HL-60 (cell line): ENCODE results near the gene SFMBT1.

Experiments
- DNase-seq, 2 experiments: peaks; one replicate each; pipeline ENCODE4 v3.0.0-alpha.2; 2010 to 2020; ENCODE audit warnings: low read depth in 1 of 2, low spot score in 1 of 2
- H3K27ac ChIP-seq: fragments of 250-450 bp; sonication (Bioruptor Pico); replicated peaks from 2 replicates; pipeline ENCODE4 v1.5.1; 2020; ENCODE audit warnings: mild to moderate bottlenecking, moderate library complexity
- H3K27me3 ChIP-seq: fragments of 250-450 bp; sonication (Bioruptor Pico); 2 replicates; pipeline ENCODE4 v1.5.1; 2021; ENCODE audit warnings: mild to moderate bottlenecking, moderate library complexity; ENCODE audit not compliant: insufficient read depth, poor library complexity, severe bottlenecking
- H3K4me3 ChIP-seq: replicated peaks from 2 replicates; pipeline ENCODE4 v1.5.1; 2011; ENCODE audit warnings: mild to moderate bottlenecking, control low read depth, low read length; ENCODE audit not compliant: insufficient read depth
- GABPA ChIP-seq: IDR thresholded peaks from 2 replicates; pipeline ENCODE4 v1.6.1; 2012; ENCODE audit warnings: low read depth
- POLR2AphosphoS5 ChIP-seq: IDR thresholded peaks from 2 replicates; pipeline ENCODE4 v1.6.1; 2012; ENCODE audit warnings: low read depth
- SPI1 ChIP-seq: IDR thresholded peaks from 2 replicates; pipeline ENCODE4 v1.6.1; 2012; ENCODE audit warnings: low read depth, mild to moderate bottlenecking, borderline replicate concordance
- TF ChIP-seq, protein P1 (sequence below): IDR thresholded peaks from 2 replicates; pipeline ENCODE4 v1.6.1; 2012; ENCODE audit warnings: low read depth; ENCODE audit not compliant: insufficient replicate concordance
- TF ChIP-seq, protein P2 (sequence below): IDR thresholded peaks from one replicate; pipeline ENCODE4 v1.5.1; 2011; ENCODE audit warnings: low read length, control low read depth, inconsistent platforms; ENCODE audit not compliant: insufficient read depth

The SFMBT1 gene

DNA sequence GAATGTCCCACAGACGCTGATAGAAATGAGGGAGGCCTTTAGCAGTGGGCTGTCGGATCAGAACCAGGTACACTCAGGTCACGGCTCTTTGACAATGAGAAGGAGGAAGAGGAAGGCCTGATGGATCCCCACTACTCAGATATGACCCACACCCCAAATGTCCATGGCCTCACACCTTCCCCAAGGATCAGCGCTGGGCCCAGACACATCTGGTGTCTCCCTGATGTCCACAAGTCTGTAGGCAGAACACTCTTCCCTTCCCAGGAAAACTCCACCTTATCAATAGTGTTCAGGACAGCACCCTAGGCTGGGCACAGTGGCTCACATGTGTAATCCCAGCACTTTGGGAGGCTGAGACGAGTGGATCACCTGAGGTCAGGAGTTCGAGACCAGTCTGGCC, 33.3 kb upstream of the SFMBT1 start:
- TF ChIP-seq, protein P1, sequence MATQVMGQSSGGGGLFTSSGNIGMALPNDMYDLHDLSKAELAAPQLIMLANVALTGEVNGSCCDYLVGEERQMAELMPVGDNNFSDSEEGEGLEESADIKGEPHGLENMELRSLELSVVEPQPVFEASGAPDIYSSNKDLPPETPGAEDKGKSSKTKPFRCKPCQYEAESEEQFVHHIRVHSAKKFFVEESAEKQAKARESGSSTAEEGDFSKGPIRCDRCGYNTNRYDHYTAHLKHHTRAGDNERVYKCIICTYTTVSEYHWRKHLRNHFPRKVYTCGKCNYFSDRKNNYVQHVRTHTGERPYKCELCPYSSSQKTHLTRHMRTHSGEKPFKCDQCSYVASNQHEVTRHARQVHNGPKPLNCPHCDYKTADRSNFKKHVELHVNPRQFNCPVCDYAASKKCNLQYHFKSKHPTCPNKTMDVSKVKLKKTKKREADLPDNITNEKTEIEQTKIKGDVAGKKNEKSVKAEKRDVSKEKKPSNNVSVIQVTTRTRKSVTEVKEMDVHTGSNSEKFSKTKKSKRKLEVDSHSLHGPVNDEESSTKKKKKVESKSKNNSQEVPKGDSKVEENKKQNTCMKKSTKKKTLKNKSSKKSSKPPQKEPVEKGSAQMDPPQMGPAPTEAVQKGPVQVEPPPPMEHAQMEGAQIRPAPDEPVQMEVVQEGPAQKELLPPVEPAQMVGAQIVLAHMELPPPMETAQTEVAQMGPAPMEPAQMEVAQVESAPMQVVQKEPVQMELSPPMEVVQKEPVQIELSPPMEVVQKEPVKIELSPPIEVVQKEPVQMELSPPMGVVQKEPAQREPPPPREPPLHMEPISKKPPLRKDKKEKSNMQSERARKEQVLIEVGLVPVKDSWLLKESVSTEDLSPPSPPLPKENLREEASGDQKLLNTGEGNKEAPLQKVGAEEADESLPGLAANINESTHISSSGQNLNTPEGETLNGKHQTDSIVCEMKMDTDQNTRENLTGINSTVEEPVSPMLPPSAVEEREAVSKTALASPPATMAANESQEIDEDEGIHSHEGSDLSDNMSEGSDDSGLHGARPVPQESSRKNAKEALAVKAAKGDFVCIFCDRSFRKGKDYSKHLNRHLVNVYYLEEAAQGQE: no peak
- TF ChIP-seq GABPA (no peak), POLR2AphosphoS5 (no peak), SPI1 (no peak)
- TF ChIP-seq, protein P2, sequence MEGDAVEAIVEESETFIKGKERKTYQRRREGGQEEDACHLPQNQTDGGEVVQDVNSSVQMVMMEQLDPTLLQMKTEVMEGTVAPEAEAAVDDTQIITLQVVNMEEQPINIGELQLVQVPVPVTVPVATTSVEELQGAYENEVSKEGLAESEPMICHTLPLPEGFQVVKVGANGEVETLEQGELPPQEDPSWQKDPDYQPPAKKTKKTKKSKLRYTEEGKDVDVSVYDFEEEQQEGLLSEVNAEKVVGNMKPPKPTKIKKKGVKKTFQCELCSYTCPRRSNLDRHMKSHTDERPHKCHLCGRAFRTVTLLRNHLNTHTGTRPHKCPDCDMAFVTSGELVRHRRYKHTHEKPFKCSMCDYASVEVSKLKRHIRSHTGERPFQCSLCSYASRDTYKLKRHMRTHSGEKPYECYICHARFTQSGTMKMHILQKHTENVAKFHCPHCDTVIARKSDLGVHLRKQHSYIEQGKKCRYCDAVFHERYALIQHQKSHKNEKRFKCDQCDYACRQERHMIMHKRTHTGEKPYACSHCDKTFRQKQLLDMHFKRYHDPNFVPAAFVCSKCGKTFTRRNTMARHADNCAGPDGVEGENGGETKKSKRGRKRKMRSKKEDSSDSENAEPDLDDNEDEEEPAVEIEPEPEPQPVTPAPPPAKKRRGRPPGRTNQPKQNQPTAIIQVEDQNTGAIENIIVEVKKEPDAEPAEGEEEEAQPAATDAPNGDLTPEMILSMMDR: no peak
- Histone ChIP-seq H3K4me3 (no peak overlapping the region), H3K27ac (no peak overlapping the region), H3K27me3 (no peaks in the 10 kb centered on the region)
- no peak for DNase-seq

DNA sequence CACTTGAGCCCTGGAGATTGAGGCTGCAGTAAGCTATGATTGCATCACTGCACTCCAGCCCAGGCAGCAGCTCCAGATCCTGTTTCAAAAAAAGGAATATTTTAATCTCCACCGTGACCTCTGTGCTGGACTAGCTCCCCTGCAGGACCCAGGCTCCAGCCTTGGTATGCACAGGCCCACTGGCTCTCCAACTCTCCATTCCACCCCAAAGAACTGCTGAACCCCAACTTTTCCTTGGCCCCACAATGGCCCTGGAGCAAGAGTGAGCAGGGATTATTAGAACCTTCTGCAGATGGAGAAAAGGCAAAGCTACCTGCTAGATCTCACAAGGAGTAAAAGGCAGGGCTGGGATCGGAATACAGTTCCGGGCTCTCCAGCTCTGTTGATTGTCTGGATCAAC, 32.8 kb upstream of the SFMBT1 start:
- no peak for DNase-seq
- H3K27me3 ChIP-seq: no peaks in the 10 kb centered on the region
- no peak overlapping the region for H3K4me3 ChIP-seq
- H3K27ac ChIP-seq: no peak overlapping the region
- TF ChIP-seq SPI1 (no peak), GABPA (no peak), POLR2AphosphoS5 (no peak)
- TF ChIP-seq, protein P1: no peak
- TF ChIP-seq, protein P2: no peak

DNA sequence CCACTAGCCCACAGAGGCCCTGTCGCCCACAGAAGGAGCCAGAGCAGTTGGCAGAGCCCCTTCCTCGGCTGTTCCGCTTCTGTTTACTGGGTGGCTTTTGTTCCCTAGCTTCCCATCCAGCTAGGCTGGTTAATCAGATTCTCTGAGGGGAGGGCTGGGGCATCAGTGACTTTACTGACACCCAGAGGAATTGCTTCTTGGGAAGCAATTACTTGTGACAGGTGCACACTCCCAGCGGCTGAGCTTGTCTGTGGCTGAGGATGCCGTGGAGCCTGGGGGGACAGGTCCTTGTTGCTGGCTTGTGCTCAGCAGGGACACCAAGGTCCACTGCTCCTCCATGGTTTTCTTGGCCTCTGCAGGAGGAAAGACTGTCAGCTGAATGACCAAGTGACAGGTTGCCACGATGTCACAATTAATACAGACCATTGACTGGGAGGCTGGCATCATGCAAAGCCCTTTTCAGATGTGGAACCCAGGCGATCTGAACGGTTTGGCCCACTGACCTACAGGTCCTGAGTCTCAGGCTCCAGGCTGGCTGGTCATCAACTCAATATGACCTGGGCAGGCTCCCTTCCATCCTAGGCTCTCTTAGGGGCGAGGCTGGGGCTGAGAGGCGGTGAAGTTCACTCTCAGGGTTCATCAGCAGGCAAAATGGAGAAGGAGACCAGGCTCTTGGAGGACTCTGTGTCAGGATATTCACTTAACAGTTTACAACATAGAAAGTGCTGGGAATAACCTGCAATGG, 31.8 kb upstream of the SFMBT1 start:
- Histone ChIP-seq H3K27me3 (no peaks in the 10 kb centered on the region), H3K27ac (no peak overlapping the region), H3K4me3 (no peak overlapping the region)
- TF ChIP-seq, protein P2: no peak
- TF ChIP-seq POLR2AphosphoS5 (no peak), GABPA (no peak), SPI1 (no peak)
- TF ChIP-seq, protein P1: no peak
- no peak for DNase-seq
